Epithelial cell of proximal tubule (primary cell): Measurements from ENCODE around the gene ZDHHC1. TPM values are rescaled to one million over a fixed set of nuclear protein-coding genes. Genes with fewer than 3 reads are reported as not detected.

Experiments used
- DNase-seq: peaks from one replicate; pipeline ENCODE4 v3.0.0-alpha.2; 2011; ENCODE audit warnings: low read depth
- H3K4me3 ChIP-seq: 2 replicates; pipeline ENCODE4 v1.5.1; 2011; ENCODE audit warnings: low read depth, mild to moderate bottlenecking, low read length
- CTCF ChIP-seq: conservative IDR thresholded peaks from 2 replicates; pipeline ENCODE4 v1.5.1; 2012; ENCODE audit warnings: low read depth, mild to moderate bottlenecking, low read length
- total RNA-seq: library from RNA; depleted of rRNA; stranded (reverse); fragments of >200 nt; gene quantifications from 2 replicates; pipeline ENCODE4 v1.2.3, GENCODE V29; 2015

The ZDHHC1 gene
- total RNA-seq, 1 donor from 2014 or later = 7.3 TPM

GRCh38 chr16:67400901-67401300, 15.4 kb downstream of the ZDHHC1 start:
- DNase-seq = no peak
- no peak overlapping the region for H3K4me3 ChIP-seq
- TF ChIP-seq CTCF = no peak

DNA sequence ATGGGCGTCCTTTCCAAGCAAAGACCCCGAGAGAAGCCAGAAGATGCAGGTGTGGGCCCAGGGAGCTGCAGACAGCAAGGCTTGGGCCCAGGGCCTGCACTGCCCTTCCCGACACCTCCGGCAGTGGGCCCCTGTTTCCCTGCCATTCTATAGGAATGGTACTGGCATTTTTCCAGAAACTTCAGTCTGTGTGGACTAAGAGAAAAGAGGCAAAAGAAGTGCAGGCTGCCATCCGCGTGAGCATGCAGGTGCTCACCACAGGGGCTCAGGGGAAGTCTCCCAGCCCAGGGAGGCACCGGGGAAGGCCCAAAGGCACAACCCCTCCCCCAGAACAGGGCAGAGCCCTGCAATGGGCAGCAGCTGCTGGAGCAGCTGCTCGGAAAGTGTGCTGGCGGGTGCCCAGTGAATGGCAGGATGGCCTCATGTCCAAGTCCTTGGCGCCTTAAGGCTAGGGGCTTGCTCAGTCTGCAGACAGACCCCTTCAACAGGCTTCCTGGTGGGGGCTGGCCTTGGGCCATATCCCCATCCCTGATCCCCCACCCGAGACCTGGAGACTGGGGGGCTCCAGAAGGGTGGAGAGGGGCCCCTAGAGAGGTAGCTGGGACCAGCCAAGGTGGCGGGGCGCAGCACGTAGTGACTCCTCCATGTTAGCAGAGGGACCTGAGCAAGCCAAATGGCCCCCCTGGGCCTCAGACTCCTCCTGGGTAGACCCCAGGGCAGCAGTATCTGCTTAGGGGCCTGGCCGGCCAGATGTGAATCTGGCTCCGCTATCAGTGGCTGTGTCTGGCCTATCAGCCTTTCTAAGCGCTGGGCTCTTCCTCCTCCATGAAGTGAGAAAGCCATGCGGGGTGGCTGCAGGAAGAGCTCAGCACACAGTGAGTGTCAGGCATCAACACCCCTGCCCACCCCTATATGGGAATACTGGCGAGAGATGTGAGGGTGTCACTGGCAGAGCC, 16.2 kb downstream of the ZDHHC1 start:
- no peak for DNase-seq
- TF ChIP-seq CTCF = no peak

DNA sequence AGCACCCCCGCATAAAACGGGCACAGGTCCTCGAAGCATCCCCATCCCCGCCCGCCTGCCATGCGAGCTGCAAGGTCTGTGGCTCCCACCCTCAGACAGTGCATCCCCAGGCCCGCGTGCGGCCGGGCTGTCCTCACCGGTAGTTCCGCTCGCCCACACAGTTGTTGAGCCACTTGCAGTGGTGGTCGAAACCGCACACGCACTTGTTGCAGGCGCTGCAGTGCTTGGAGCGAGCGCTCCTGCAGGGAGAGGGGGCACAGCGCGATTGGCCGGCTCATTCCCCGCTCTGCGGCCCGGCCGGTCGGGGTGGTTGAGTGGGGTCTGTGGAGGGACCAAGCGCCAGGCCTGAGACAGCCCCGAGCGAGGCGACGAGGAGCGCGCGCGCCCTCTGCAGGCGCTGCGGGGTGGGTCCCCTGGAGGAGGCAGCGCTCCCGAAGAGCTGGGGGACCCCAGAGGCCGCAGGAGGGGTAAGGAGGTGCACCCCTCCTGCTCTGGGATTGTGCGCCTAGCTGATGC, 17.0 kb downstream of the ZDHHC1 start:
- H3K4me3 ChIP-seq = no peak overlapping the region
- TF ChIP-seq CTCF = peak; percentile 73
- DNase-seq = no peak

More for the DNA sequence above, 16.2 kb downstream of the ZDHHC1 start:
- H3K4me3 ChIP-seq = no peak overlapping the region

DNA sequence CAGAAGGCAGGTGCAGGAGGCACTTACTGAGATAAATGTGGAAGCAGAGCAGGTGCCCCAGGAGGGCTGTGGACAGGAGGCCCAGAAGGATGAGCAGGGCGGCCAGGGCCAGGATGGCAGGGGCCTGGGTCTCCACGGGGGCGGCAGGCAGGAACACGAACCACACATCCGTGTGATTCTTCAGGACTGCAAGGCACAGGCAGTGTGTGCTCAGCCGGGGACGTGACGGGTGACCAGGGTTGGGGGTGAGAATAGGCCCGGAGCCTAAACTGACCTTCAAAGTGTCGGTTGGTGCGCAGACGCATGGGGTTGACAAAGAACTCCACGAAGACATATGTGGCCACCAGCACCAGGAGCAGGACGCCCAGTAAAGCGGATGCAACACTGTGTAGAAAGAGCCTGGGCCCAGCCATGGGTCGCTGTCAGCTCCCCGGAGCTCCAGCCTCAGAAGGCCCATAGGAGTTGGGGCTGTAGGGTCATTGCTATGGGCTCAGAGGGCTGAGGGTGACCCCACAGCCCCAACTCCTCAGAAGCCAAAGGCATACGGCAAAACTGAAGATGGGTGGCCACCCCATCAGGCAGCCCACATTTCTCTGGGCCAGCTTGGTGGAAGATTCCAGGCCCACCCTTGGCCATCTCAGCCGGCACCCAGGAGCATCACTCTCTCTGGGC, 17.6 kb downstream of the ZDHHC1 start:
- no peak for TF ChIP-seq CTCF
- no peak overlapping the region for H3K4me3 ChIP-seq
- no peak for DNase-seq

DNA sequence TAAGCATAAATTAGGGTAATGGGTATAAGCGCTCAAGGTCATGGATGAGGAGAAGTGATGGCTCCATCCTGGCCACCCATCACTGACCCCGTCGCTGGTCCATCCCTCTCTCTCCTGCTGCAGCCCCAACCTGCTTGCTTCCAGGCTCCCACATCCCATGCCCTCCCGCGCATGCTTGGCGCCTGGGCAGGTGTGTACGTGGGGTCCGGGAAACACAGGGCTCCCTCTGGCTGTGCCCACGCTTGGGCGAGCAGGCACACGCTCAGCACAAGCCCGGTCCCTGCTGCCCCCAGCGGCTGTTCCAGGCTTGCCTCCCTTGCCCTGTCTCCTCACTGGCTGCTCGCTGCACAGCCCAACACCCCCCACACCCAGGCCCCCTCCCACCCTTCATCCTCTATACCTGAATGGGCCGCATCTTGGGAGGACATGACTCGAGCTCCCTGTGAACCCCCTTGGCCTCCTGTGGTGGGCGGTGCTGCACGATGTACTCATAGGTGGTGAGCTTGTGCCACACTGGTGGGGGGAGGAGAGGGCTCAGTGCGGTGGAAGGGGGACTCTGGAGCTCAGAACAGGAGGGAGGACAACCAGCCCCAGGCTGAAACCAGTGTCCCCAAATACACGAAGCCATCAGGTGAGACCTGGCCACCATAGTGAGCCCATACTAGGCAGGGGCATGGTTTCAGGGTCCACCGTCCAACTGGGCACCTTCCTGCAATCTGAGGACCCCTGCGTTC, 18.3 kb downstream of the ZDHHC1 start:
- peak; percentile 58 for TF ChIP-seq CTCF
- H3K4me3 ChIP-seq = no peak overlapping the region
- DNase-seq = no peak

DNA sequence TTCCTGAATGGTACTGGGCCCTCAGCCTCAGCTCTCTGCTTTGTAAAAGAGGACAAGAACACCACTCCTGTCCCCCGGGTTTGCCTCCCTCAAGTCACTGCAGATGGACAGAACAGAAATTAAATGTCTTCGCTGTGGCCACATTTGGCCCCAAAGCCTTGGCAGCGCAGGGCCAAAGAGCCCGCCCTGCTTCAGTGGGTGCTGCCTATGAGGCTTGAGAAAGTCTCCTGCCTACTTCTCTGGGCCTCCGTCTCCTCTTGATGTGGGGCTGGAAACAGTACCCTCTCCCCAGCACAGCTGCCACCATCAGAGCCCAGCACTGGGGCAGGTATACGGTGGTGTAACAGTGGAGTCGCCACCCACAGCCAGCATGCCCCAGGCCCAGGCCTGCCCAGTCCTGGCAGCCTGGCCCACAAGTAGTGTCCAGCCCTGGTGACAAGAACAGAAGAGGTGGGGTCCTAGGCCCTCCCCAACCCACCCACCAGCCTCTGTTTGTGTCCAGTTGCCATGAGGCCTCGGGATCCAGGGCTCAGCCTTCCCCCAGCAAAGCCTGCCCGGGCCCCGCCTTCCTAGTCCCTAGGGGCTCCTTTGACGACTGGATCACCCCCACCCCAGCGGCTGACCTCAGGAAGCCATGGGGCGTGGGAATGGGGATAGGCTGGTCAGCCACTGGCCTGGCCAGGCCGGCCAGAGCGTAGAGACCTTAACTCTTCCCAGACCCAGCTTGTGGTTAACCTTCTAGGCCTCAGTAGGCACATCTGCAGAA, 19.1 kb downstream of the ZDHHC1 start:
- no peak overlapping the region for H3K4me3 ChIP-seq
- TF ChIP-seq CTCF = no peak
- no peak for DNase-seq
